Astrocyte (in vitro differentiated cells and primary cell): Measurements from ENCODE around the gene SPTBN1. TPM values are rescaled to one million over a fixed set of nuclear protein-coding genes. Genes with fewer than 3 reads are reported as not detected.

Experiments used
- DNase-seq: peaks from one replicate; pipeline ENCODE4 v3.0.0-alpha.2; 2010; ENCODE audit warnings: low read depth
- FAIRE-seq: peaks from 2 replicates; lab custom pipeline; 2011; peaks lifted over from hg19 to GRCh38; lab: Jason Lieb, UNC
- H2AFZ ChIP-seq: 2 replicates; pipeline ENCODE4 v1.6.0; 2012; ENCODE audit warnings: low read depth, low read length, inconsistent platforms
- H3K27ac ChIP-seq: 2 replicates; pipeline ENCODE4 v1.5.1; 2011; ENCODE audit warnings: low read depth, low read length, inconsistent platforms
- H3K27me3 ChIP-seq: 2 replicates; pipeline ENCODE4 v1.6.0; 2011; ENCODE audit warnings: low read length, inconsistent platforms; ENCODE audit not compliant: insufficient read depth
- H3K36me3 ChIP-seq: 2 replicates; pipeline ENCODE4 v1.5.1; 2011; ENCODE audit warnings: low read length, inconsistent platforms; ENCODE audit not compliant: insufficient read depth
- H3K4me1 ChIP-seq: 2 replicates; pipeline ENCODE4 v1.5.1; 2011; ENCODE audit warnings: low read length, inconsistent platforms; ENCODE audit not compliant: insufficient read depth
- H3K4me2 ChIP-seq: 2 replicates; pipeline ENCODE4 v1.6.0; 2012; ENCODE audit warnings: low read length, inconsistent platforms
- H3K4me3 ChIP-seq: 2 replicates; pipeline ENCODE4 v1.5.1; 2011; ENCODE audit warnings: low read depth, mild to moderate bottlenecking, low read length, inconsistent platforms; ENCODE audit not compliant: insufficient read depth
- H3K79me2 ChIP-seq: 2 replicates; pipeline ENCODE4 v1.6.0; 2012; ENCODE audit warnings: mild to moderate bottlenecking, low read length, inconsistent platforms; ENCODE audit not compliant: insufficient read depth
- H3K9ac ChIP-seq: 2 replicates; pipeline ENCODE4 v1.6.0; 2012; ENCODE audit warnings: mild to moderate bottlenecking, low read length, inconsistent platforms
- H3K9me3 ChIP-seq: 2 replicates; pipeline ENCODE4 v1.5.1; 2012; ENCODE audit warnings: low read depth, mild to moderate bottlenecking, low read length, inconsistent platforms; ENCODE audit not compliant: insufficient read depth
- H4K20me1 ChIP-seq: 2 replicates; pipeline ENCODE4 v1.6.0; 2012; ENCODE audit warnings: low read length, inconsistent platforms; ENCODE audit not compliant: insufficient read depth
- H3K27ac Mint-ChIP-seq: one replicate; pipeline ENCODE4 v1.8.0; 2021; ENCODE audit warnings: mild to moderate bottlenecking, mixed read lengths; ENCODE audit not compliant: unreplicated experiment
- H3K27me3 Mint-ChIP-seq: one replicate; pipeline ENCODE4 v1.8.0; 2021; ENCODE audit warnings: low read depth, mixed read lengths; ENCODE audit not compliant: unreplicated experiment
- H3K36me3 Mint-ChIP-seq: one replicate; pipeline ENCODE4 v1.8.0; 2021; ENCODE audit warnings: low read depth, mixed read lengths; ENCODE audit not compliant: unreplicated experiment
- H3K4me1 Mint-ChIP-seq: one replicate; pipeline ENCODE4 v1.8.0; 2021; ENCODE audit warnings: low read depth, mixed read lengths; ENCODE audit not compliant: unreplicated experiment
- H3K4me3 Mint-ChIP-seq: one replicate; pipeline ENCODE4 v1.8.0; 2021; ENCODE audit warnings: mild to moderate bottlenecking, moderate library complexity, mixed read lengths; ENCODE audit not compliant: unreplicated experiment
- H3K9me3 Mint-ChIP-seq: one replicate; pipeline ENCODE4 v1.8.0; 2021; ENCODE audit warnings: mild to moderate bottlenecking, mixed read lengths; ENCODE audit not compliant: unreplicated experiment
- CTCF ChIP-seq: IDR thresholded peaks from 2 replicates; pipeline ENCODE4 v1.5.1; 2011; ENCODE audit warnings: low read depth, mild to moderate bottlenecking, inconsistent platforms, low read length, moderate library complexity; ENCODE audit not compliant: insufficient read depth
- EZH2 ChIP-seq: IDR thresholded peaks from 2 replicates; pipeline ENCODE4 v1.6.1; 2012; ENCODE audit warnings: mild to moderate bottlenecking, low read length, inconsistent platforms; ENCODE audit not compliant: insufficient read depth
- total RNA-seq: library from RNA; stranded (reverse); gene quantifications from 2 replicates; pipeline ENCODE4 v1.2.1, GENCODE V29; 2021

SPTBN1 gene
- total RNA-seq, 1 donor from 2014 or later: 311 TPM

GRCh38 chr2:54557601-54558187 is 101.6 kb downstream of the SPTBN1 start:
- no peaks in the 10 kb centered on the region for H3K9me3 ChIP-seq
- no peaks in the 10 kb centered on the region for H3K27me3 ChIP-seq
- H3K9me3 Mint-ChIP-seq: peaks cover 3% of the 10 kb centered on the region
- peaks cover 51% of the 10 kb centered on the region for H3K4me1 Mint-ChIP-seq
- H3K27me3 Mint-ChIP-seq: no peaks in the 10 kb centered on the region
- H2AFZ ChIP-seq: peak overlapping the region; percentile 36
- peak overlapping the region; percentile 90 for H3K4me2 ChIP-seq
- H3K9ac ChIP-seq: peak overlapping the region; percentile 93
- TF ChIP-seq EZH2 (no peak), CTCF (no peak)
- peaks cover 35% of the 10 kb centered on the region for H3K4me1 ChIP-seq
- peaks cover 68% of the 10 kb centered on the region for H3K79me2 ChIP-seq
- peak overlapping the region; percentile 81 for H3K27ac Mint-ChIP-seq
- peaks cover 8% of the 10 kb centered on the region for H3K36me3 Mint-ChIP-seq
- peak; percentile 51 for DNase-seq
- H3K4me3 Mint-ChIP-seq: peak overlapping the region; percentile 77
- FAIRE-seq: no peak
- H3K4me3 ChIP-seq: peak overlapping the region; percentile 85
- H4K20me1 ChIP-seq: peaks cover 53% of the 10 kb centered on the region
- H3K36me3 ChIP-seq: no peaks in the 10 kb centered on the region
- peak overlapping the region; percentile 90 for H3K27ac ChIP-seq

- H2AFZ ChIP-seq: peak overlapping the region; percentile 36
- peaks cover 48% of the 10 kb centered on the region for H3K4me1 Mint-ChIP-seq
These were observed 102.3 kb downstream of the SPTBN1 start for GRCh38 chr2:54558188-54559005.

More at GRCh38 chr2:54558188-54559005, 102.3 kb downstream of the SPTBN1 start:
- Histone ChIP-seq H3K4me1 (peaks cover 35% of the 10 kb centered on the region), H3K79me2 (peaks cover 72% of the 10 kb centered on the region), H3K27ac (peak overlapping the region; percentile 90), H3K9ac (peak overlapping the region; percentile 93), H3K9me3 (no peaks in the 10 kb centered on the region), H4K20me1 (peaks cover 49% of the 10 kb centered on the region), H3K4me2 (peak overlapping the region; percentile 90), H3K36me3 (no peaks in the 10 kb centered on the region), H3K4me3 (peak overlapping the region; percentile 85), H3K27me3 (no peaks in the 10 kb centered on the region)
- Mint-ChIP-seq H3K9me3 (peaks cover 3% of the 10 kb centered on the region), H3K27me3 (no peaks in the 10 kb centered on the region), H3K36me3 (peaks cover 8% of the 10 kb centered on the region), H3K27ac (peak overlapping the region; percentile 95), H3K4me3 (peak overlapping the region; percentile 90)
- DNase-seq (peak; percentile 61), FAIRE-seq (no peak)
- TF ChIP-seq EZH2 (no peak), CTCF (no peak)
